H1 (cell line): ENCODE data around the gene SMCP. TPM values are rescaled to one million over a fixed set of nuclear protein-coding genes. Genes with fewer than 3 reads are reported as not detected.

ENCODE experiments used
- CTCF ChIA-PET: fragments of 300-600 bp; sonication (Branson Sonifier 250); formaldehyde crosslinking; loops from one replicate; lab custom pipeline; 2021; ENCODE audit not compliant: partially characterized antibody; lab: Charles Lee
- POLR2A ChIA-PET: fragments of 300-600 bp; sonication (Branson Sonifier 250); formaldehyde crosslinking; loops from one replicate; lab custom pipeline; 2021; ENCODE audit warnings: inconsistent platforms; ENCODE audit not compliant: partially characterized antibody; lab: Charles Lee
- DNase-seq, 2 experiments: peaks; one replicate each; pipeline versions ENCODE4 v3.0.0 to v3.0.0-alpha.2; 2010 to 2022; ENCODE audit warnings: low spot score in 2 of 2, low read depth in 1 of 2, mixed read lengths in 1 of 2
- FAIRE-seq: peaks from 2 replicates; lab custom pipeline; 2011; peaks lifted over from hg19 to GRCh38; lab: Jason Lieb, UNC
- H2AFZ ChIP-seq: 2 replicates; pipeline ENCODE4 v1.8.1; 2012; ENCODE audit warnings: low read length, inconsistent platforms
- H2AK5ac ChIP-seq: 2 replicates; pipeline ENCODE4 v1.6.1; 2013; ENCODE audit warnings: low read depth, low read length
- H2BK120ac ChIP-seq: replicated peaks from 2 replicates; pipeline ENCODE3; 2013; ENCODE audit warnings: low read depth, low read length, inconsistent platforms
- H2BK12ac ChIP-seq: 2 replicates; pipeline ENCODE4 v1.6.1; 2013; ENCODE audit warnings: low read depth, low read length
- H2BK15ac ChIP-seq: 2 replicates; pipeline ENCODE4 v1.6.1; 2013; ENCODE audit warnings: low read length
- H2BK20ac ChIP-seq: 2 replicates; pipeline ENCODE4 v1.6.1; 2013; ENCODE audit warnings: low read length
- H2BK5ac ChIP-seq: 2 replicates; pipeline ENCODE4 v1.6.1; 2013; ENCODE audit warnings: low read depth, low read length
- H3K14ac ChIP-seq: 2 replicates; pipeline ENCODE4 v1.6.1; 2013; ENCODE audit warnings: inconsistent platforms; ENCODE audit not compliant: insufficient read length
- H3K18ac ChIP-seq: 2 replicates; pipeline ENCODE4 v1.6.1; 2013; ENCODE audit warnings: low read length; ENCODE audit errors: extremely low read depth
- H3K23ac ChIP-seq: 2 replicates; pipeline ENCODE4 v1.6.1; 2013; ENCODE audit warnings: inconsistent platforms; ENCODE audit not compliant: insufficient read length
- H3K23me2 ChIP-seq: 2 replicates; pipeline ENCODE4 v1.6.1; 2013; ENCODE audit warnings: low read depth, low read length
- H3K27ac ChIP-seq: 2 replicates; pipeline ENCODE4 v1.6.1; 2011; ENCODE audit warnings: low read depth, low read length, inconsistent platforms
- H3K27me3 ChIP-seq, 4 experiments: replicated peaks in 1 of 4; 1 replicate in 1 of 4; 2 replicates in 3 of 4; pipeline versions ENCODE4 v1.6.1 to v1.8.1; 2011 to 2013; ENCODE audit warnings: low read length in 3 of 4, mild to moderate bottlenecking in 3 of 4, inconsistent platforms in 2 of 4, mixed read lengths in 2 of 4, moderate library complexity in 1 of 4; ENCODE audit not compliant: control insufficient read depth in 3 of 4, insufficient read depth in 3 of 4; ENCODE audit errors: extremely low read depth in 1 of 4
- H3K36me3 ChIP-seq, 4 experiments: 2 replicates each; pipeline versions ENCODE4 v1.6.1 to v1.8.1; 2011 to 2013; ENCODE audit warnings: mild to moderate bottlenecking in 4 of 4, low read length in 3 of 4, moderate library complexity in 2 of 4, control low read depth in 1 of 4, inconsistent platforms in 1 of 4; ENCODE audit not compliant: insufficient read depth in 4 of 4, control insufficient read depth in 2 of 4
- H3K4ac ChIP-seq: replicated peaks from 2 replicates; pipeline ENCODE3; 2013; ENCODE audit warnings: low read length, low read depth, mixed read lengths, inconsistent platforms; ENCODE audit not compliant: insufficient read length
- H3K4me1 ChIP-seq, 4 experiments: replicated peaks in 1 of 4; 1 replicate in 1 of 4; 2 replicates in 3 of 4; pipeline versions ENCODE4 v1.6.1 to v1.8.1; 2011 to 2013; ENCODE audit warnings: low read length in 3 of 4, inconsistent platforms in 2 of 4, mixed read lengths in 1 of 4; ENCODE audit not compliant: insufficient read depth in 4 of 4, control insufficient read depth in 3 of 4
- H3K4me2 ChIP-seq, 2 experiments: 2 replicates each; pipeline versions ENCODE4 v1.6.1 to v1.8.1; 2011 to 2013; ENCODE audit warnings: low read depth in 2 of 2, low read length in 2 of 2, control low read depth in 1 of 2, inconsistent platforms in 1 of 2, mild to moderate bottlenecking in 1 of 2; ENCODE audit not compliant: insufficient read depth in 1 of 2
- H3K4me3 ChIP-seq, 4 experiments: fragments of 200-600, 300-600 bp in 1 of 4; sonication (generic), shearing (Covaris generic), sonication (Bioruptor Twin) in 1 of 4; 2 replicates each; pipeline versions ENCODE4 v1.5.1 to v1.8.1; 2011 to 2016; ENCODE audit warnings: low read length in 4 of 4, low read depth in 3 of 4, control low read depth in 2 of 4, inconsistent platforms in 2 of 4, mild to moderate bottlenecking in 2 of 4, mixed read lengths in 1 of 4, moderate library complexity in 1 of 4; ENCODE audit not compliant: insufficient read depth in 2 of 4; ENCODE audit errors: extremely low read depth in 1 of 4
- H3K56ac ChIP-seq: replicated peaks from 2 replicates; pipeline ENCODE3; 2013; ENCODE audit warnings: low read depth, mild to moderate bottlenecking, mixed read lengths, low read length, inconsistent platforms; ENCODE audit not compliant: insufficient read length
- H3K79me1 ChIP-seq: 2 replicates; pipeline ENCODE4 v1.6.1; 2013; ENCODE audit warnings: low read depth, low read length, control low read depth
- H3K79me2 ChIP-seq, 2 experiments: 2 replicates each; pipeline versions ENCODE4 v1.6.1 to v1.8.1; 2012 to 2013; ENCODE audit warnings: low read length in 2 of 2, mild to moderate bottlenecking in 2 of 2, inconsistent platforms in 1 of 2; ENCODE audit not compliant: insufficient read depth in 2 of 2, control insufficient read depth in 1 of 2
- H3K9ac ChIP-seq, 4 experiments: replicated peaks in 1 of 4; 1 replicate in 1 of 4; 2 replicates in 3 of 4; pipeline versions ENCODE4 v1.6.1 to v1.8.1; 2011 to 2013; ENCODE audit warnings: low read depth in 3 of 4, low read length in 3 of 4, control low read depth in 2 of 4, mild to moderate bottlenecking in 2 of 4, moderate library complexity in 2 of 4, inconsistent platforms in 1 of 4; ENCODE audit errors: extremely low read depth in 1 of 4
- H3K9me3 ChIP-seq, 2 experiments: 2 replicates each; pipeline versions ENCODE4 v1.6.1 to v1.8.1; 2012 to 2013; ENCODE audit warnings: mild to moderate bottlenecking in 2 of 2, moderate library complexity in 2 of 2, control low read depth in 1 of 2, inconsistent platforms in 1 of 2, low read depth in 1 of 2, low read length in 1 of 2, mixed read lengths in 1 of 2; ENCODE audit not compliant: insufficient read depth in 2 of 2
- H4K20me1 ChIP-seq, 2 experiments: replicated peaks in 1 of 2; 2 replicates each; pipeline versions ENCODE3 to v1.8.1; 2011 to 2013; ENCODE audit warnings: inconsistent platforms in 2 of 2, low read length in 2 of 2, mild to moderate bottlenecking in 1 of 2; ENCODE audit not compliant: insufficient read depth in 2 of 2, control insufficient read depth in 1 of 2
- H4K5ac ChIP-seq: 2 replicates; pipeline ENCODE4 v1.6.1; 2013; ENCODE audit warnings: low read length, low read depth, mixed read lengths, inconsistent platforms; ENCODE audit not compliant: insufficient read length
- H4K8ac ChIP-seq: 2 replicates; pipeline ENCODE4 v1.8.0; 2013; ENCODE audit warnings: mild to moderate bottlenecking, moderate library complexity, low read length, inconsistent platforms; ENCODE audit not compliant: insufficient read depth; ENCODE audit errors: extremely low read depth
- H4K91ac ChIP-seq: replicated peaks from 2 replicates; pipeline ENCODE3; 2013; ENCODE audit warnings: low read length, mixed read lengths, inconsistent platforms; ENCODE audit not compliant: insufficient read length
- ASH2L ChIP-seq: fragments of 200-600, 300-600 bp; sonication (generic); IDR thresholded peaks from one replicate; pipeline ENCODE4 v1.7.1; 2017; ENCODE audit warnings: low read length
- CEBPB ChIP-seq: IDR thresholded peaks from 2 replicates; pipeline ENCODE4 v1.6.1; 2012; ENCODE audit warnings: low read depth, low read length
- E2F6 ChIP-seq: IDR thresholded peaks from 2 replicates; pipeline ENCODE4 v1.6.1; 2012; ENCODE audit warnings: inconsistent platforms
- HDAC2 ChIP-seq, 2 experiments: fragments of 300-600 bp in 1 of 2; sonication (generic) in 1 of 2; IDR thresholded peaks; 2 replicates each; pipeline ENCODE4 v1.6.1; 2011 to 2012; ENCODE audit warnings: low read depth in 2 of 2, low read length in 2 of 2, mild to moderate bottlenecking in 2 of 2, moderate library complexity in 2 of 2, borderline replicate concordance in 1 of 2, inconsistent platforms in 1 of 2
- JUN ChIP-seq: IDR thresholded peaks from 2 replicates; pipeline ENCODE4 v1.6.1; 2011; ENCODE audit warnings: low read depth, mild to moderate bottlenecking, improper control_type of control experiment, low read length
- JUND ChIP-seq: IDR thresholded peaks from 2 replicates; pipeline ENCODE4 v1.6.1; 2011; ENCODE audit warnings: mild to moderate bottlenecking, improper control_type of control experiment, low read length
- KDM1A ChIP-seq: fragments of 200-600, 300-600 bp; sonication (generic); IDR thresholded peaks from 2 replicates; pipeline ENCODE4 v1.7.1; 2016; ENCODE audit warnings: mild to moderate bottlenecking, low read length, borderline replicate concordance
- KDM5A ChIP-seq: fragments of 200-600 bp; IDR thresholded peaks from 2 replicates; pipeline ENCODE4 v1.7.1; 2012; ENCODE audit warnings: mild to moderate bottlenecking, low read length, inconsistent platforms, mixed read lengths
- NANOG ChIP-seq: IDR thresholded peaks from 2 replicates; pipeline ENCODE4 v1.6.1; 2011; ENCODE audit warnings: low read length, low read depth, mild to moderate bottlenecking, inconsistent platforms; ENCODE audit not compliant: insufficient read depth, poor library complexity, severe bottlenecking
- NRF1 ChIP-seq: IDR thresholded peaks from 2 replicates; pipeline ENCODE4 v1.6.1; 2011; ENCODE audit warnings: mild to moderate bottlenecking, low read depth, low read length, improper control_type of control experiment
- RXRA ChIP-seq: IDR thresholded peaks from 2 replicates; pipeline ENCODE4 v1.6.1; 2011; ENCODE audit warnings: low read depth, mild to moderate bottlenecking, low read length, moderate library complexity; ENCODE audit not compliant: insufficient read depth
- SIX5 ChIP-seq: IDR thresholded peaks from 2 replicates; pipeline ENCODE4 v1.6.1; 2011; ENCODE audit warnings: mild to moderate bottlenecking, low read depth, low read length
- SUZ12 ChIP-seq: fragments of 200-600 bp; sonication (generic); IDR thresholded peaks from 2 replicates; pipeline ENCODE4 v1.6.1; 2012; ENCODE audit warnings: mild to moderate bottlenecking, inconsistent platforms, low read length, moderate library complexity, mixed read lengths
- ZNF274 ChIP-seq: IDR thresholded peaks from 2 replicates; pipeline ENCODE4 v1.7.0; 2012; ENCODE audit warnings: low read length, borderline replicate concordance; ENCODE audit errors: extremely low read depth
- WGBS, 2 experiments: shearing (Covaris generic) in 1 of 2; methylation state at CpG; one replicate each; pipeline versions ENCODE4 v1.1.6 to v1.1.7; 2013 to 2015; ENCODE audit warnings: low lambda C conversion rate in 2 of 2, mixed read lengths in 2 of 2, inconsistent platforms in 1 of 2, low coverage in 1 of 2, missing lambda C conversion rate in 1 of 2; ENCODE audit not compliant: insufficient replicate concordance in 2 of 2, insufficient coverage in 1 of 2, insufficient read length in 1 of 2; ENCODE audit errors: extremely low coverage in 1 of 2, missing lambda C conversion rate in 1 of 2; 5-methylcytosine and 5-hydroxymethylcytosine counted together
- polyA plus RNA-seq, 7 experiments: library from polyadenylated mRNA; depleted of rRNA in 3 of 7; stranded (reverse) in 5 of 7; unstranded in 2 of 7; fragments of >200 nt in 5 of 7; fragments of 200-250 nt in 2 of 7; gene quantifications; 1 replicate in 5 of 7; 2 replicates in 1 of 7; 4 replicates in 1 of 7; pipeline versions ENCODE4 v1.2.1 to v1.2.3, GENCODE V29; 2011 to 2013; ENCODE audit warnings: missing spikeins in 2 of 7, mixed read lengths in 2 of 7
- total RNA-seq: library from RNA; stranded (reverse); fragmentation: NEBNext Ultra II Directional; extraction: Animal tissue kit (Norgen Biotek cat#: 25700); gene quantifications from 2 replicates; pipeline ENCODE4 v1.2.1, GENCODE V29; 2021

The SMCP gene
- total and polyA plus RNA-seq, 2 of the 8 experiments (the other 6 are each of a cell fraction or from before 2014, with no cell fraction given), result not detected

GRCh38 chr1:152858062-152858461 is 20.1 kb upstream of the SMCP start:
- Histone ChIP-seq H3K79me1 (no peaks in the 10 kb centered on the region), H3K9me3 (peaks cover 80 to 94% of the 10 kb centered on the region in 2 experiments), H3K36me3 (peaks cover 0 to 3% (median 0%) of the 10 kb centered on the region in 4 experiments; a peak in 1 of 8 replicates), H3K23ac (no peak overlapping the region), H2BK5ac (no peak overlapping the region), H3K9ac (no peak overlapping the region), H2BK20ac (no peak overlapping the region), H2BK15ac (no peak overlapping the region), H3K4ac (no peak overlapping the region), H3K4me2 (no peak overlapping the region), H3K79me2 (no peaks in the 10 kb centered on the region), H3K18ac (no peak overlapping the region), H3K4me1 (no peaks in the 10 kb centered on the region), H3K23me2 (no peaks in the 10 kb centered on the region), H4K91ac (no peak overlapping the region), H4K5ac (no peak overlapping the region), H2AFZ (no peak overlapping the region), H3K27me3 (no peaks in the 10 kb centered on the region), H4K20me1 (no peaks in the 10 kb centered on the region), H2BK120ac (no peak overlapping the region), H2AK5ac (no peak overlapping the region), H4K8ac (no peak overlapping the region), H2BK12ac (no peak overlapping the region), H3K14ac (no peak overlapping the region), H3K4me3 (no peak overlapping the region), H3K56ac (no peak overlapping the region), H3K27ac (no peak overlapping the region)
- ChIA-PET POLR2A (no interaction called here), CTCF (no interaction called here)
- DNase-seq (no peak), FAIRE-seq (no peak)
- WGBS, 2 experiments, result 46% methylated on average over 1 of the region's 1 CpG; no CpG with 5 or more reads in 1 of the 2 experiments
- no peak for TF ChIP-seq ASH2L
- no peak for TF ChIP-seq KDM5A
- no peak for TF ChIP-seq SUZ12
- TF ChIP-seq ZNF274, result no peak
- no peak for TF ChIP-seq CEBPB
- TF ChIP-seq E2F6, result no peak
- TF ChIP-seq JUND, result no peak
- TF ChIP-seq RXRA, result no peak
- TF ChIP-seq KDM1A, result no peak
- no peak for TF ChIP-seq NRF1
- TF ChIP-seq JUN, result no peak
- TF ChIP-seq SIX5, result no peak
- TF ChIP-seq NANOG, result no peak
- TF ChIP-seq HDAC2 (IDR thresholded peaks at IDR 0.05; ENCODE audit: borderline replicate concordance in 1 of 2, low read depth in 2 of 2, low read length in 2 of 2), result no peak
